DOHH2 (cell line): Measurements from ENCODE around the gene PDE8B.

ENCODE experiments used
- H3F3A ChIP-seq: fragments of 200-600 bp; sonication (generic), shearing (Covaris generic); 2 replicates; pipeline ENCODE4 v1.6.0; 2016; ENCODE audit warnings: antibody characterized with exemption, mild to moderate bottlenecking; ENCODE audit not compliant: control insufficient read depth, insufficient read depth
- H3K27ac ChIP-seq: fragments of 200-600 bp; sonication (generic); 2 replicates; pipeline ENCODE4 v1.5.1; 2014; ENCODE audit warnings: low read depth, mild to moderate bottlenecking, low read length, moderate library complexity
- H3K27me3 ChIP-seq: fragments of 200-600 bp; sonication (generic); 2 replicates; pipeline ENCODE4 v1.6.1; 2014; ENCODE audit warnings: mild to moderate bottlenecking, low read length, mixed read lengths; ENCODE audit not compliant: control insufficient read depth
- H3K36me3 ChIP-seq: fragments of 200-600 bp; sonication (generic); 2 replicates; pipeline ENCODE4 v1.6.1; 2014; ENCODE audit warnings: mild to moderate bottlenecking, low read length, moderate library complexity, mixed read lengths; ENCODE audit not compliant: control insufficient read depth
- H3K4me1 ChIP-seq: fragments of 200-600 bp; sonication (generic); 2 replicates; pipeline ENCODE4 v1.6.1; 2014; ENCODE audit warnings: mild to moderate bottlenecking, low read length, mixed read lengths; ENCODE audit not compliant: control insufficient read depth
- H3K4me2 ChIP-seq: fragments of 200-600 bp; sonication (generic); 2 replicates; pipeline ENCODE4 v1.6.0; 2014; ENCODE audit warnings: mild to moderate bottlenecking, low read length, moderate library complexity
- H3K4me3 ChIP-seq: fragments of 200-600 bp; sonication (generic); 2 replicates; pipeline ENCODE4 v1.5.1; 2014; ENCODE audit warnings: mild to moderate bottlenecking, low read length, mixed read lengths
- H3K79me2 ChIP-seq: fragments of 200-600 bp; sonication (generic); 2 replicates; pipeline ENCODE4 v1.6.1; 2014; ENCODE audit warnings: mild to moderate bottlenecking, low read length, mixed read lengths; ENCODE audit not compliant: control insufficient read depth
- H3K9me2 ChIP-seq: fragments of 200-600 bp; sonication (generic); replicated peaks from 2 replicates; pipeline ENCODE4 v1.6.1; 2014; ENCODE audit warnings: mild to moderate bottlenecking, low read length, mixed read lengths; ENCODE audit not compliant: control insufficient read depth
- H3K9me3 ChIP-seq: fragments of 200-600 bp; sonication (generic); 2 replicates; pipeline ENCODE4 v1.6.1; 2014; ENCODE audit warnings: antibody characterized with exemption, low read length, mixed read lengths; ENCODE audit not compliant: control insufficient read depth, insufficient read depth
- H4K20me1 ChIP-seq: fragments of 200-600 bp; sonication (generic); 2 replicates; pipeline ENCODE4 v1.6.0; 2014; ENCODE audit warnings: low read depth, mild to moderate bottlenecking, antibody characterized with exemption, low read length, moderate library complexity; ENCODE audit not compliant: control insufficient read depth, insufficient read depth
- EZH2phosphoT487 ChIP-seq: fragments of 200-600 bp; sonication (generic); IDR thresholded peaks from 2 replicates; pipeline ENCODE4 v1.6.1; 2017; ENCODE audit warnings: borderline replicate concordance, mild to moderate bottlenecking, antibody characterized with exemption, low read length, moderate library complexity, mixed read lengths
- TF ChIP-seq, protein P1 (sequence below): fragments of 200-600 bp; sonication (generic); IDR thresholded peaks from one replicate; pipeline ENCODE4 v1.5.1; 2014; ENCODE audit warnings: antibody characterized with exemption, mild to moderate bottlenecking, low read depth, low read length; ENCODE audit not compliant: poor library complexity, severe bottlenecking

Gene PDE8B

DNA sequence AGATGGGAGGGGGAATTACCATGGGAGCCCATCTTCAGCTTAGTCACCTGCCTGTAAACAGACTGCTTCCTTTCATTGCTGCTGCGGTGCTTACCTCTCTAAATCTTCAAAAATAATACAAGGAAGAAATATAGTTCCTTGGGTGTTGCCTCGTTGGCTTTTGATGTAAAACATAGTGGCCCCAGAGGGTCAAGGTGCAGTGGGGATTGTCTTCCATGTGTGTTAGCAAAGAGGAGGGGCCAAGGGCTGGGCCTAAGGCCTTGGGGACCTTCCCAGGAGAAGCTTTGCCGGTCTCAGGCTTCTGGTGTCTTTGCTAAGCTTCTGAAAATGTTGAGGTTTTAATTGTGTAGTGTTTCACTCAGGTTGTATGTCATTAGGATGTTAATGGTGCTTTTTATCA, 90.0 kb downstream of the PDE8B start:
- no peak overlapping the region for H3K27ac ChIP-seq
- no peak overlapping the region for H3K4me3 ChIP-seq
- TF ChIP-seq, protein P1, sequence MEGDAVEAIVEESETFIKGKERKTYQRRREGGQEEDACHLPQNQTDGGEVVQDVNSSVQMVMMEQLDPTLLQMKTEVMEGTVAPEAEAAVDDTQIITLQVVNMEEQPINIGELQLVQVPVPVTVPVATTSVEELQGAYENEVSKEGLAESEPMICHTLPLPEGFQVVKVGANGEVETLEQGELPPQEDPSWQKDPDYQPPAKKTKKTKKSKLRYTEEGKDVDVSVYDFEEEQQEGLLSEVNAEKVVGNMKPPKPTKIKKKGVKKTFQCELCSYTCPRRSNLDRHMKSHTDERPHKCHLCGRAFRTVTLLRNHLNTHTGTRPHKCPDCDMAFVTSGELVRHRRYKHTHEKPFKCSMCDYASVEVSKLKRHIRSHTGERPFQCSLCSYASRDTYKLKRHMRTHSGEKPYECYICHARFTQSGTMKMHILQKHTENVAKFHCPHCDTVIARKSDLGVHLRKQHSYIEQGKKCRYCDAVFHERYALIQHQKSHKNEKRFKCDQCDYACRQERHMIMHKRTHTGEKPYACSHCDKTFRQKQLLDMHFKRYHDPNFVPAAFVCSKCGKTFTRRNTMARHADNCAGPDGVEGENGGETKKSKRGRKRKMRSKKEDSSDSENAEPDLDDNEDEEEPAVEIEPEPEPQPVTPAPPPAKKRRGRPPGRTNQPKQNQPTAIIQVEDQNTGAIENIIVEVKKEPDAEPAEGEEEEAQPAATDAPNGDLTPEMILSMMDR, result no peak
- TF ChIP-seq EZH2phosphoT487, result no peak
- H3K36me3 ChIP-seq, result no peaks in the 10 kb centered on the region
- H3K9me3 ChIP-seq, result no peaks in the 10 kb centered on the region
- H3K4me2 ChIP-seq, result no peak overlapping the region
- no peaks in the 10 kb centered on the region for H3F3A ChIP-seq
- H3K79me2 ChIP-seq, result no peaks in the 10 kb centered on the region
- H4K20me1 ChIP-seq, result no peaks in the 10 kb centered on the region
- H3K4me1 ChIP-seq, result peaks cover 5% of the 10 kb centered on the region
- H3K9me2 ChIP-seq, result no peaks in the 10 kb centered on the region
- H3K27me3 ChIP-seq, result no peaks in the 10 kb centered on the region

DNA sequence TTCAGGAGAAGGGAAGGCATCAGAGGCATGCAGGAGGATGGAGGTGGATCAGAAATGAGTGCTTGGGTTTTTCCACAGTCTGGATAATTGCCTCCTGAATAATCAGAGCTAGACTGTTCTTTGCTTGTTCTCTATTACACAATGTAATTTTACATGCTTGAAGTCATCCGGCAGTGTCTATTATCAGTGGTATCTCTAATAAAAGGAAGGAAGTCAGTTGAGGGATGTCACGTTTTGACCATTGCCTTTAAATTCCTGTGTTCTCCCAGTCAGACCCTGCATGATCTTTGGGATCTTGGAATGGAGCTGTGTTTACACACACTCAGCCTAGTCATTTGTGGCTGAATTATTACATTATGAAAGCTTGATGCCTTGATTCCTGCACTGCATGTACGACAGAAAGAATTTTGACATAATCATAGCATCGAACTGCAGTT, 91.0 kb downstream of the PDE8B start:
- H3F3A ChIP-seq, result no peaks in the 10 kb centered on the region
- H3K9me2 ChIP-seq, result no peaks in the 10 kb centered on the region
- peaks cover 5% of the 10 kb centered on the region for H3K4me1 ChIP-seq
- no peaks in the 10 kb centered on the region for H4K20me1 ChIP-seq
- H3K27ac ChIP-seq, result no peak overlapping the region
- H3K79me2 ChIP-seq, result no peaks in the 10 kb centered on the region
- H3K4me3 ChIP-seq, result no peak overlapping the region
- TF ChIP-seq EZH2phosphoT487, result no peak
- TF ChIP-seq, protein P1, result no peak
- no peaks in the 10 kb centered on the region for H3K9me3 ChIP-seq
- H3K36me3 ChIP-seq, result no peaks in the 10 kb centered on the region
- no peak overlapping the region for H3K4me2 ChIP-seq
- H3K27me3 ChIP-seq, result no peaks in the 10 kb centered on the region

DNA sequence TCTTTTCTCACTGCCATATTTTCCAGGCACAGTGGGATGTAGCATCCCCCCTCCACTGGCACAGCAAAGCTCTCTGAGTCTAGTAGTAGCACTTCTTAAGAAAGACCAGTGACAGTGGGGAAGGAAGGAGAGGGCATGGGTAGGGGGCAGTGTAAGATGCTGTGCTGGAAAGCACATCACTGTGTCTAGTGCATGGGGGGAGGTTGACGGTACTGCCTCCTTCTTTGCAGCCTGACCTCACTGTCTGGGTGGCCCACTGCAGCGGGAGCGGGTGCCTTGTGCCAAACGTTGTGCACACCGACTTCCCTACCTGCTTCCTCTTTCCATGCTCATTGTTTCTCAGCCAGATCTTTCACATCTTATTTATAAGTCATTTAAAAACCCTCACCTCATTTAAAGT, 91.8 kb downstream of the PDE8B start:
- no peaks in the 10 kb centered on the region for H4K20me1 ChIP-seq
- H3K27me3 ChIP-seq, result no peaks in the 10 kb centered on the region
- no peak overlapping the region for H3K27ac ChIP-seq
- no peak overlapping the region for H3K4me3 ChIP-seq
- TF ChIP-seq, protein P1, result no peak
- no peak for TF ChIP-seq EZH2phosphoT487
- no peak overlapping the region for H3K4me2 ChIP-seq
- H3K79me2 ChIP-seq, result no peaks in the 10 kb centered on the region
- no peaks in the 10 kb centered on the region for H3K9me3 ChIP-seq
- H3K9me2 ChIP-seq, result no peaks in the 10 kb centered on the region
- H3K36me3 ChIP-seq, result no peaks in the 10 kb centered on the region
- peaks cover 5% of the 10 kb centered on the region for H3K4me1 ChIP-seq
- H3F3A ChIP-seq, result no peaks in the 10 kb centered on the region

DNA sequence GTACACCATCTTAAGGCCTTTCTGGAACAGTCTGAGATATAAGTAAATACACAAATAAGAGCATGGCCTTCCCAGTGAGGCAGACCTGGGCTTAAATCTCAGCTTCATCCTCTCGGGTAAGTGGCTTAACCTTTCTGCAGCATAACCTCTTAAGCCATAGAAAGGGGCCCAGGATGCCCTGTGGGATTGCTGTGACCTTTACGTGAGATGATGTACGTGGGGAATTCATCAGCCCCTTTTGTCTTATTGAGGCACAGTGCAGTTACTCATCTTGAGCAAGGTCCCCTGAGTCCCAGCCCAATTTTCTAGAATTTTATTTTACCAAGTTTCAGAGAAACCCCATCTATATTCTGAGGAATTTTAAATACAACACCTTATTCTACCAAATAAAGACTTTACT, 92.2 kb downstream of the PDE8B start:
- Histone ChIP-seq H3K27ac (no peak overlapping the region), H3K4me1 (peaks cover 5% of the 10 kb centered on the region), H3K4me3 (no peak overlapping the region), H3K27me3 (no peaks in the 10 kb centered on the region), H3K4me2 (no peak overlapping the region), H3F3A (no peaks in the 10 kb centered on the region), H3K9me2 (no peaks in the 10 kb centered on the region), H3K79me2 (no peaks in the 10 kb centered on the region), H3K36me3 (no peaks in the 10 kb centered on the region), H3K9me3 (no peaks in the 10 kb centered on the region), H4K20me1 (no peaks in the 10 kb centered on the region)
- TF ChIP-seq, protein P1, result no peak
- TF ChIP-seq EZH2phosphoT487, result no peak
